ENCODE data around the gene ZNF433.
"Not testable (repeated sequence)": the region's sequence is repeated elsewhere in the genome, so short reads cannot be mapped to it uniquely, and the experiment has no call there.

Gene ZNF433

GRCh38 chr19:12015753-12016116 lies 19.7 kb downstream of the ZNF433 start:
- no peaks in the 10 kb centered on the region for H3K27me3 ChIP-seq (ENCODE audit: insufficient read depth, poor library complexity, severe bottlenecking)
- TF ChIP-seq GABPA (IDR thresholded peaks at IDR 0.05; ENCODE audit: low read depth) (no peak), SPI1 (IDR thresholded peaks at IDR 0.05; ENCODE audit: borderline replicate concordance, low read depth) (no peak), CTCF (IDR thresholded peaks at IDR 0.05; ENCODE audit: insufficient read depth, low read length) (no peak), POLR2AphosphoS5 (IDR thresholded peaks at IDR 0.05; ENCODE audit: low read depth) (no peak)
- TF ChIP-seq, protein P1, sequence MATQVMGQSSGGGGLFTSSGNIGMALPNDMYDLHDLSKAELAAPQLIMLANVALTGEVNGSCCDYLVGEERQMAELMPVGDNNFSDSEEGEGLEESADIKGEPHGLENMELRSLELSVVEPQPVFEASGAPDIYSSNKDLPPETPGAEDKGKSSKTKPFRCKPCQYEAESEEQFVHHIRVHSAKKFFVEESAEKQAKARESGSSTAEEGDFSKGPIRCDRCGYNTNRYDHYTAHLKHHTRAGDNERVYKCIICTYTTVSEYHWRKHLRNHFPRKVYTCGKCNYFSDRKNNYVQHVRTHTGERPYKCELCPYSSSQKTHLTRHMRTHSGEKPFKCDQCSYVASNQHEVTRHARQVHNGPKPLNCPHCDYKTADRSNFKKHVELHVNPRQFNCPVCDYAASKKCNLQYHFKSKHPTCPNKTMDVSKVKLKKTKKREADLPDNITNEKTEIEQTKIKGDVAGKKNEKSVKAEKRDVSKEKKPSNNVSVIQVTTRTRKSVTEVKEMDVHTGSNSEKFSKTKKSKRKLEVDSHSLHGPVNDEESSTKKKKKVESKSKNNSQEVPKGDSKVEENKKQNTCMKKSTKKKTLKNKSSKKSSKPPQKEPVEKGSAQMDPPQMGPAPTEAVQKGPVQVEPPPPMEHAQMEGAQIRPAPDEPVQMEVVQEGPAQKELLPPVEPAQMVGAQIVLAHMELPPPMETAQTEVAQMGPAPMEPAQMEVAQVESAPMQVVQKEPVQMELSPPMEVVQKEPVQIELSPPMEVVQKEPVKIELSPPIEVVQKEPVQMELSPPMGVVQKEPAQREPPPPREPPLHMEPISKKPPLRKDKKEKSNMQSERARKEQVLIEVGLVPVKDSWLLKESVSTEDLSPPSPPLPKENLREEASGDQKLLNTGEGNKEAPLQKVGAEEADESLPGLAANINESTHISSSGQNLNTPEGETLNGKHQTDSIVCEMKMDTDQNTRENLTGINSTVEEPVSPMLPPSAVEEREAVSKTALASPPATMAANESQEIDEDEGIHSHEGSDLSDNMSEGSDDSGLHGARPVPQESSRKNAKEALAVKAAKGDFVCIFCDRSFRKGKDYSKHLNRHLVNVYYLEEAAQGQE (IDR thresholded peaks at IDR 0.05; ENCODE audit: insufficient replicate concordance, low read depth), result no peak
- no peak for DNase-seq (ENCODE audit: low read depth in 1 of 2, low spot score in 1 of 2)
- H3K4me3 ChIP-seq (replicated peaks; ENCODE audit: insufficient read depth, low read length), result no peak overlapping the region
- no peak overlapping the region for H3K27ac ChIP-seq (replicated peaks)

GRCh38 chr19:12015015-12015752 lies 20.3 kb downstream of the ZNF433 start:
- no peak for DNase-seq (ENCODE audit: low read depth in 1 of 2, low spot score in 1 of 2)

DNA sequence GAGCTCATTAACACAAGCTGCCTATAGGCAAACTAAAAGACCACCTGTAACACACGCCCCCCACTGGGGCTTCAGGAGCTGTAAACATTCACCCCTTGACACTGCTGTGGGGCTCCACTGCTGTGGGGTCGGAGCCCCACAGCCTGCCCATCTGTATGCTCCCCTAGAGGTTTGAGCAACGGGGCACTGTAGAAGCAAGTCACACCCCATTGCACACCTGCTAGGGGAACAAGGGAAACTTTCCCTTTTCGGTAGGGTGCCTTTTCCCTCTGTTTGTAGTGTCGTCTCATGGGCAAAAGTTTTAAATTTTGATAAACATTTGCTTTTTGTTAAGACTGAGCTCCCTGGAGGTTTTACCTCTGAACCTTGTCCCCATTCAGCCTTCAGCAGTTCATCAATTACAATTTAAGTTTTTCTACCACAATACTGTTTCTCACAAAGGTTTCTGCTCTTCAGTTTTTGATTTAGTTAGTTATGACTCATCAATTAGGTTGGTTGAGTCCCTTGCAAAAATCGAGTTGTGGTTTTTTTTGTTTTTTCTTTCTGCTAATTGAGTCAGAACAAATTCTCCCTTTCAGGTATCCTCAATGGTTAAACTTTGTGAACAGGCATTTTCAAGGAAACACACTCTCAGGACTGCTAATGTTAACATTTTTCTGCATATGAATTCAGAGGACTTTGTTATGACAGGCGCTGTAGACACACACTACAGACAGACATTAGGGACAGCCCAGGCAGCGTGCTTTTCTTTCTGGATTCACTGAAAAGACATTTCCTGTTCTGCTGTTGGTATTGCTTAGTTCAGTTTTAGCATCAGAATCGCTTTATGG lies 35.1 kb downstream of the ZNF433 start:
- no peak for DNase-seq (ENCODE audit: low read depth in 1 of 2, low spot score in 1 of 2)
- Histone ChIP-seq H3K27ac (replicated peaks) (no peak overlapping the region), H3K4me3 (replicated peaks; ENCODE audit: insufficient read depth, low read length) (no peak overlapping the region), H3K27me3 (ENCODE audit: insufficient read depth, poor library complexity, severe bottlenecking) (no peaks in the 10 kb centered on the region)
- TF ChIP-seq SPI1 (IDR thresholded peaks at IDR 0.05; ENCODE audit: borderline replicate concordance, low read depth) (no peak), POLR2AphosphoS5 (IDR thresholded peaks at IDR 0.05; ENCODE audit: low read depth) (no peak), CTCF (IDR thresholded peaks at IDR 0.05; ENCODE audit: insufficient read depth, low read length) (no peak), GABPA (IDR thresholded peaks at IDR 0.05; ENCODE audit: low read depth) (no peak)
- TF ChIP-seq, protein P1 (IDR thresholded peaks at IDR 0.05; ENCODE audit: insufficient replicate concordance, low read depth), result no peak

More at GRCh38 chr19:12015015-12015752, 20.3 kb downstream of the ZNF433 start:
- TF ChIP-seq GABPA (IDR thresholded peaks at IDR 0.05; ENCODE audit: low read depth) (no peak), SPI1 (IDR thresholded peaks at IDR 0.05; ENCODE audit: borderline replicate concordance, low read depth) (no peak)
- no peaks in the 10 kb centered on the region for H3K27me3 ChIP-seq (ENCODE audit: insufficient read depth, poor library complexity, severe bottlenecking)
- H3K4me3 ChIP-seq (replicated peaks; ENCODE audit: insufficient read depth, low read length), result no peak overlapping the region
- no peak overlapping the region for H3K27ac ChIP-seq (replicated peaks)

GRCh38 chr19:11995174-11995573 lies 40.3 kb downstream of the ZNF433 start:
- Histone ChIP-seq H3K27ac (replicated peaks) (no peak overlapping the region), H3K4me3 (replicated peaks; ENCODE audit: insufficient read depth, low read length) (no peak overlapping the region), H3K27me3 (ENCODE audit: insufficient read depth, poor library complexity, severe bottlenecking) (no peaks in the 10 kb centered on the region)
- TF ChIP-seq, protein P1 (IDR thresholded peaks at IDR 0.05; ENCODE audit: insufficient replicate concordance, low read depth), result no peak
- TF ChIP-seq SPI1 (IDR thresholded peaks at IDR 0.05; ENCODE audit: borderline replicate concordance, low read depth), result no peak
- TF ChIP-seq CTCF (IDR thresholded peaks at IDR 0.05; ENCODE audit: insufficient read depth, low read length), result no peak
- TF ChIP-seq GABPA (IDR thresholded peaks at IDR 0.05; ENCODE audit: low read depth), result no peak
- DNase-seq (ENCODE audit: low read depth in 1 of 2, low spot score in 1 of 2), result no peak

DNA sequence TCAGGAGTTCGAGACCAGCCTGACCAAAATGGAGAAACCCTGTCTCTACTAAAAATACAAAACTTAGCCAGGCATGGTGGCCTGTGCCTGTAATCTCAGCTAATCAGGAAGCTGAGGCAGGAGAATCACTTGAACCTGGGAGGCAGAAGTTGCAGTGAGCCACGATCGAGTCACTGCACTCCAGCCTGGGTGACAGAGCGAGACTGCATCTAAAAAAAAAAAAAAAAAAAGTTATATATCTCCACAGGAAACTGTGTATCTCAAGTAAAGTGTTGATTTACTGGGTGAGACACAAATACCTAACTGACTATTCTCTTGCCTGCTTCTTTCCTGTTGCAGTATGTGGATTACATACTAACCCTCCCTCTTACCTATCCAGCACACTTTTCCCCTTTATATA lies 43.6 kb downstream of the ZNF433 start:
- H3K4me3 ChIP-seq (replicated peaks; ENCODE audit: insufficient read depth, low read length); H3K27me3 ChIP-seq (ENCODE audit: insufficient read depth, poor library complexity, severe bottlenecking); H3K27ac ChIP-seq (replicated peaks); DNase-seq (ENCODE audit: low read depth in 1 of 2, low spot score in 1 of 2): not testable (repeated sequence)
